DOHH2 (cell line): ENCODE results near the gene LIMS1.

Source experiments
- EZH2phosphoT487 ChIP-seq: fragments of 200-600 bp; sonication (generic); IDR thresholded peaks from 2 replicates; pipeline ENCODE4 v1.6.1; 2017; ENCODE audit warnings: borderline replicate concordance, mild to moderate bottlenecking, antibody characterized with exemption, low read length, moderate library complexity, mixed read lengths
- TF ChIP-seq, protein P1 (sequence below): fragments of 200-600 bp; sonication (generic); IDR thresholded peaks from one replicate; pipeline ENCODE4 v1.5.1; 2014; ENCODE audit warnings: antibody characterized with exemption, mild to moderate bottlenecking, low read depth, low read length; ENCODE audit not compliant: poor library complexity, severe bottlenecking

DNA sequence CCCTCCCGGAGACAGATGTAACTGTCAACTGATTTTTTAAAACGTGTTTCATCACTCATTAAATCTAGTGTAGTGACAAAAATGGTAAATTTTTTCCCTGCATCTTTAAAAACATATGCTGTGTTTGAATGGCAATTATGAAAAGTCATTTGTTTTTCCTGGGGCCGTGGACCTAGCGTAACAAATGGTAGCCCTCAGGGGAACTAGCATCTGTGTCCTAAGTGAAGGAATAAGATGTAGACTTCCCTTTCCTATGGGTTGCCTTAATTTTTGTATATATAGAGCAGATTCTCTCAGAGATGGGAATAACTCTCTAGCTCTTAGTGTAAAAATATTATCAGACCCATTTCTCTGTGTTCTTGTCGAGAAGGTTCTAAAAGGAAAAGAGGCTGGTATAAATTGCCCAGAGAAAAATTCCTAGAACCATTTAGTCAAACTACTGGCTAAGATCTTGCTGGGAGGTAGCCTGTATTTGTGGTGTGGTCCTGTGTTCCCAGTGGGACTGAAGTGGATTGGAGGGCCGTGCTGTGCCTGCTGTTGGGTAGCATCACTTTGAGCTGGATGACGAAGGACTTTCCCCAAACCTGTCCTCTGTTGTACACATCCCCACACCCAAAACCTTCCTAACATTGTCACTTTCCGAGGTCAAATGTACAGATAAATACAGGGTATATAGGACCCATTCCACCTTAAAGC, 85.8 kb downstream of the LIMS1 start:
- TF ChIP-seq, protein P1, sequence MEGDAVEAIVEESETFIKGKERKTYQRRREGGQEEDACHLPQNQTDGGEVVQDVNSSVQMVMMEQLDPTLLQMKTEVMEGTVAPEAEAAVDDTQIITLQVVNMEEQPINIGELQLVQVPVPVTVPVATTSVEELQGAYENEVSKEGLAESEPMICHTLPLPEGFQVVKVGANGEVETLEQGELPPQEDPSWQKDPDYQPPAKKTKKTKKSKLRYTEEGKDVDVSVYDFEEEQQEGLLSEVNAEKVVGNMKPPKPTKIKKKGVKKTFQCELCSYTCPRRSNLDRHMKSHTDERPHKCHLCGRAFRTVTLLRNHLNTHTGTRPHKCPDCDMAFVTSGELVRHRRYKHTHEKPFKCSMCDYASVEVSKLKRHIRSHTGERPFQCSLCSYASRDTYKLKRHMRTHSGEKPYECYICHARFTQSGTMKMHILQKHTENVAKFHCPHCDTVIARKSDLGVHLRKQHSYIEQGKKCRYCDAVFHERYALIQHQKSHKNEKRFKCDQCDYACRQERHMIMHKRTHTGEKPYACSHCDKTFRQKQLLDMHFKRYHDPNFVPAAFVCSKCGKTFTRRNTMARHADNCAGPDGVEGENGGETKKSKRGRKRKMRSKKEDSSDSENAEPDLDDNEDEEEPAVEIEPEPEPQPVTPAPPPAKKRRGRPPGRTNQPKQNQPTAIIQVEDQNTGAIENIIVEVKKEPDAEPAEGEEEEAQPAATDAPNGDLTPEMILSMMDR = no peak
- no peak for TF ChIP-seq EZH2phosphoT487
